ENCODE measurements around the gene FTCD.
"Not testable (repeated sequence)": the region's sequence is repeated elsewhere in the genome, so short reads cannot be mapped to it uniquely, and the experiment has no call there.

Gene FTCD

DNA sequence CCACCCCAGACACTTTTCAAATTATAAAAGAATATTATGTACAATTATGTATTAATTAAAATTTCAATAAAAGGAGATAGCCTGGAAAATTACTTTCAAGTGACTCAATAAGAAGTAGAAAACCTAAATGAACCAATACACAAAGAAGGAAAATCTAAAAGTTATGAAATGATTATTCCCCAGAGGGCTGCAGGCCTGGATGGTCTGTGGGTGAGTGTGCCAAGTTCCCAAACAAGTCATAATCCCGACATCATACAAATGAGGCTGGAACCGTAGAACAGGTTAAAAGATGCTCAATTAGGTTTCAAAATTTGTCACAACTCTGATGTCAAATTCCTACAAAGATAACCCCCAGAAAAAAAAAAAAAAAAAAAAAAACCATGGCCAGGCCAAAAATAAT lies 16.2 kb upstream of the FTCD start:
- DNase-seq, result no peak

- not testable (repeated sequence) for DNase-seq
Measured at GRCh38 chr21:46170436-46171193, 15.2 kb upstream of the FTCD start.

DNA sequence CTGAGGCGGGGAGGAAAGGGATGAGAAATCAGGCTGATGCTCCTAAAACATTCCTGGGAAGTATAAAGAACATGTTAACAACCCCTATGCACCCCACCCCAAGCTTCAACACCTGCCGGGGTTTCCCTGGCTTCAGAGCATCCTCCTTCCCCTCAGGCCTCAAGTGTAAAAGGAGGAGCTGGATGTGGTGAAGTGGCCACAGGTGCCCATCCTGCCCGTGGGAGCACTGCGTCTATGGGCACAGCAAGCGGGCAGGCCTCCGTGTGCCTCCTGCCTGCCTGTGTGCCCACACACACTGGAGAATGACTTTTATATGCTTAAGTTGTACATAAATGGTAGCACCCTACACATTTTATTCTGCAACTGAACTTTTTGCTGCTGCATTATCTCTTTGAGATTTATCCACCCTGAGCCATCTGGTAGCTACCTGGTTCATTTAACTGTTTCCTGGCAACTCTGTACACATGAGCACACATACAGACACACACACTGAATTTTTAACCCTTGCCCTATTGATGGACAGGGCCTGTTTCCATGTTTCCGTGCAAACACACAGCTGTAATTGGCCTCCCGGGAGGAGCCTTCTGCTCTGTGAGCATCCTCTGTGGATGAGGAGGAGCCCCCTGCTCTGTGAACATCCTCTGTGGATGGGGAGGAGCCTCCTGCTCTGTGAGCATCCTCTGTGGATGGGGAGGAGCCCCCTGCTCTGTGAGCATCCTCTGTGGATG lies 13.4 kb upstream of the FTCD start:
- DNase-seq, result no peak

GRCh38 chr21:46168238-46168637 lies 12.9 kb upstream of the FTCD start:
- DNase-seq, result no peak

DNA sequence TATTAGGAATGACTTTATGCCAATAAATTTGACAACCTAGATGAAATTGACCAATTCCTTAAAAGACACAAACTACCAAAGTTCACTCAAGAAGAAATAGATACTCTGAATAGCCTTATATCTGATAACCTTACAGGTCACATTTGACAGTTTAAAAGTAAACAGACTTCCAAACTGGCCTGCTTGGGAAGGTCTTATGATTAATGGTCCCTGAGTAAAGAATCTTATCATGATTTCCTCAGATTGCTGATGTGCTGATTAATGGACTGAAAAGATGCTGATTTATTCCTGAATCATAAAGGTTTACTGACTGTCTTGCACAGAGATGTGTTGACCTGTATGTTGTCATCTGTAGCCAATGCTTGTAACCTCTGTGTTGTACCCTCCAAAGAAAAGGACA lies 9.7 kb upstream of the FTCD start:
- DNase-seq, result no peak

DNA sequence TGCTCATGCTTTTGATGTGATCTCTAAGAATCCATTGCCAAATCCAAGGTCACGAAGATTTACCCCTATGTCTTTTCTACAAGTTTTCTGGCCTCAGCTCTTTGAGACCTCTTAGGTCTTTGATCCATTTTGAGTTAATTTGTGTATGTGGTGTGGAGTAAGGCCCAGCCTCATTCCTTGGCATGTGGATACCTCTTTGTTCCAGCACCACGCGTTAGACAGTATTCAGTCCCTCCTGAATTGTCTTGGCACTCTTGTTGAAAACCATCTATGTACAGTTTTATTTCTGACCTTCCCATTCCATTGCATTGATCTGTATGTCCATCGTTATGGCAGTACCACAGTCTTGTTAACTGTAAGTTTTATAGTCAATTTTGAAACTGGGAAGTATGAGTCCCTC lies 8.0 kb upstream of the FTCD start:
- no peak for DNase-seq

- no peak for DNase-seq
Measured at GRCh38 chr21:46161633-46162592, 6.5 kb upstream of the FTCD start.

DNA sequence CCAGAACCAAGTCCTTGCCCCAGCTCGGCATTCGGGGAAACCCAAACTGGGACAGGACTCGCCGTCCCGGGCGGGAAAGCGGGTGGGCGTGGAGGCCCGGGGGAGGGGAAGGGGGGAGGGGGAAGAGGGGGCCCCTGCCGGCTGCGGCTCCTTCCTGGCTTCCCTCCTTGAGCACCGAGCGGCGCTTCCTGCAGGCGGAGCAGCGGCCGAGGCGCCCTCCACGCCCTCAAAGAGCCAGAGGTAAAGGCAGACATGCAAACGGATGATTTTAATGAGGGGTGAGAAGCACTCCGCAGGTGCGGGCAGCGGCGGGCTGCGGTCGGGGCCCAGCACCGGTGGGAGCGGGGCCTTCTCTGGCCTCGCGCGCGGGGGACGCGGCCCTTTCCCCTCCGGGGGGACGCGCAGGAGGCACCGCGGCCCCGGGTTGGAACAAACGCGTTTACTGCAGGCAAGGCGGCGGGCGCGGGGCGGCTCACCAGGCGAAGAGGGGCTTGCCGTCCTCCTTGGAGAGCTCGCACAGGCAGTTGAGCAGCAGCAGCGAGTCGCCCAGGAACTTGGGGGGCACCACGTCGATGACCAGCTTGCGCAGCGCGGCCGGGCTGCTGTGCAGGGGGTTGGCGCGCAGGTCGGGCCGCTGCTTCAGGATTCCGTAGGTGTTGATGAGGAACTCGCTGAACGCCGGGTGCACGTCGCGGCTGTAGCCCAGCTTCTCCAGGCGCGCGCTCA lies 5.7 kb upstream of the FTCD start:
- DNase-seq, result no peak

GRCh38 chr21:46160657-46160906 lies 5.2 kb upstream of the FTCD start:
- DNase-seq, result no peak

GRCh38 chr21:46159841-46160656 lies 4.7 kb upstream of the FTCD start:
- DNase-seq, result no peak

GRCh38 chr21:46159390-46159789 lies 4.0 kb upstream of the FTCD start:
- no peak for DNase-seq

- DNase-seq, result no peak
Measured at GRCh38 chr21:46158666-46159300, 3.4 kb upstream of the FTCD start.

GRCh38 chr21:46157987-46158451 lies 2.6 kb upstream of the FTCD start:
- no peak for DNase-seq

GRCh38 chr21:46157396-46157986 lies 2.1 kb upstream of the FTCD start:
- no peak for DNase-seq

- DNase-seq, result no peak
Measured at GRCh38 chr21:46156678-46157077, 1.3 kb upstream of the FTCD start.

- DNase-seq, result no peak
Measured at GRCh38 chr21:46156378-46156645, 933 bp upstream of the FTCD start.

- no peak for DNase-seq
Measured at GRCh38 chr21:46154955-46155513, 345 bp downstream of the FTCD start.

- DNase-seq, result no peak
Measured at GRCh38 chr21:46154155-46154954, 1.0 kb downstream of the FTCD start.

DNA sequence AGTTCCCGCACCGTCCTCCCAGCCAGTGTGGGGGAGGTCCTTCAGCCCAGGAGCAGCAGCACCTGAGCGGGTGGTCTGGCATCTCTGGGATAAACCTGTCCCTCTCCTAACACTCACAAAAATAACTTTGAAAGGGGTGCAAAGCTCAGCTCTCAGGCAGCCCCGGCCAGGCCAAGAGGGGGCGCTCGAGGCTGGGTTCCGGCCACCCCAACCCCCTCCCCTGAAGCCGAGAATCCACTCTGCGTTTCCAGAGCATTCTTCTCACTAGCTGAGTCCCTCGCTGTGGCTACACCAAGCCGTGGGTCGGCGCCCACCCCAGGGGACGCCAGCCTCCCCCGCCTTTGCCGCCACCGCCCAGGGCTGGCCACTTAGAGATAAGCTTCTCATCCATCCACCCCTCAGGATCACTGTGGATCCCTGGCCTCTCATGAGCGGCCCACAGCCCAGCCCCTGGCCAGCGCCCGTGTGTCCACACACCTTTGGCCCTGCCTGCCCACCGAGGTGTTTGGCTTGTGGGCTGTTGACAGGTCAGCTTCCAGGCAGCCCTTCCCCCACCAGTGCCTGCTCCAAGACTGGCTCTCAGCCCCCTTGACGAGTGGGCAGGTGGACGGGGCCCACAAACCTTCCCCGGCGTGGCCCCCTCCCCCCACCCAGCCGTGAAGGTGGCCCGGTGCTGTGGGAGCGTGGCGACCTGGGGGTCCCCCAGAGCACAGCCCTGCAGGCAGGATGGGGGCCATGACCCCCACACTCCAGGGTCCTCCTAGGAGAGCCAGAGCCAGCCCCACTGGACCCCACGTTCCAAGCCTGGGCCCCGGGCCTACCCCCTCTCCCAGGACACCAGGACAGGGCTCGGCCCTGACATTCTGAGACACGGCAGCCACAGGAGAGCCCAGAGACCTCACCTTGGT lies 1.9 kb downstream of the FTCD start:
- no peak for DNase-seq

Measured in amniotic stem cell (primary cell).